GM12872 (cell line): Measurements from ENCODE around the gene GORAB.

ENCODE experiments used
- TF ChIP-seq, protein P1 (sequence below): IDR thresholded peaks from 3 replicates; pipeline ENCODE4 v1.5.1; 2011; ENCODE audit warnings: low read depth, mild to moderate bottlenecking, low read length, moderate library complexity; ENCODE audit not compliant: insufficient read depth

Gene GORAB

DNA sequence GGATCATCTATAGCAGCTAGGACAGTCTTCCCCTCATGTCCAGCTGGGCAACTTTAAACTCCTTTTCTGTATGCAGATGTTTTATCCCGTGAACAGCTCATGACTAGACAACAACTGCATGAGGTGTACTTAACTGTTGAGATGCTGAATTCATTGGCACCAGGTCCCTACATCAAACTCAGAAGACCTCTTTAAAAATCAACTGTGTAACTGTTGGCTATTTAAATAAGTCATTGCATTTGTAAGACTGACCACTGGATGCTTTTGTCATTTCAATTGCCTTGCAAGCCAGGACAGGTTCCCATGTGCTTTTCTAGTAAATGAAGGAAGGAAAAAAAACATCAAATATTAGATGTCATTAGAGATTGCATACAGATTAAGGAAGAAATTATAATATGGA lies 28.3 kb upstream of the GORAB start:
- TF ChIP-seq, protein P1, sequence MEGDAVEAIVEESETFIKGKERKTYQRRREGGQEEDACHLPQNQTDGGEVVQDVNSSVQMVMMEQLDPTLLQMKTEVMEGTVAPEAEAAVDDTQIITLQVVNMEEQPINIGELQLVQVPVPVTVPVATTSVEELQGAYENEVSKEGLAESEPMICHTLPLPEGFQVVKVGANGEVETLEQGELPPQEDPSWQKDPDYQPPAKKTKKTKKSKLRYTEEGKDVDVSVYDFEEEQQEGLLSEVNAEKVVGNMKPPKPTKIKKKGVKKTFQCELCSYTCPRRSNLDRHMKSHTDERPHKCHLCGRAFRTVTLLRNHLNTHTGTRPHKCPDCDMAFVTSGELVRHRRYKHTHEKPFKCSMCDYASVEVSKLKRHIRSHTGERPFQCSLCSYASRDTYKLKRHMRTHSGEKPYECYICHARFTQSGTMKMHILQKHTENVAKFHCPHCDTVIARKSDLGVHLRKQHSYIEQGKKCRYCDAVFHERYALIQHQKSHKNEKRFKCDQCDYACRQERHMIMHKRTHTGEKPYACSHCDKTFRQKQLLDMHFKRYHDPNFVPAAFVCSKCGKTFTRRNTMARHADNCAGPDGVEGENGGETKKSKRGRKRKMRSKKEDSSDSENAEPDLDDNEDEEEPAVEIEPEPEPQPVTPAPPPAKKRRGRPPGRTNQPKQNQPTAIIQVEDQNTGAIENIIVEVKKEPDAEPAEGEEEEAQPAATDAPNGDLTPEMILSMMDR, result no peak

DNA sequence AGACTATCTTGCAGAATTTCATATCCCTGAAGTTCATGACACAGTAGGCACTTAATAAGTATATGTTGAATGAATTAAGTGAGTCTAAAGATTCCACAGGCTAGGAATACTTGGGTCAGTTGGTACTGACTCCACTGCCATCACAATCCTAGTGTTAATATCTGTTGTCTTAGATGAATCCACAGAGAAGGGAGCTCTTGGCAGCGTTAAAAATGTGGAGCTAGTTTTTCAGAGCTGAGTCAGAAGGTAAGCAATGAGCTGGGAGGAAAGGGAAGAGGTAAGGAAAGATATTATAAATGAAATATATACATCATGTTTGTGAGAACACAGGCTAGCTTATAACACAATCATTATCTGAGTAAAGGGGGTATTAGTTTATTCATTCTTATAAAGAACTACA lies 21.8 kb upstream of the GORAB start:
- TF ChIP-seq, protein P1, result no peak

DNA sequence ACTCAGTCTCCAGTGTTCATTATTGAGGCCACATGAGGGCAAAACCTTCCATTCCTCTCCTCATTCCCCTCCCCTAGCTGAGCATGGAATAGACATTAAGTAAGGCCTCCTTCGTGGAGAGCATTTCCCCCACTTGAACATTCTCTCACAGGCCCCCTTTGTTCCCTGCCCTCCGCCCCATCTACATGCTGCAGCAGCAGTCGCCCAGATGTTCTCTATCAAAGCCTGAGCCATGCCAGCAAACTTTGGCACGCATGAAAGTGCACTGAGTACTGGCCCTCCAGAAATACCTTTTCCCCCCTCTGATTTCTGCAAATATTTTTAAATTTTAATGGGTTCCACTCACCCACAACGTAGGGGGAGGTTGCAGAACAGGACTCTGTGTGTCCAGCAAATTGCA lies 20.9 kb upstream of the GORAB start:
- TF ChIP-seq, protein P1, result no peak

DNA sequence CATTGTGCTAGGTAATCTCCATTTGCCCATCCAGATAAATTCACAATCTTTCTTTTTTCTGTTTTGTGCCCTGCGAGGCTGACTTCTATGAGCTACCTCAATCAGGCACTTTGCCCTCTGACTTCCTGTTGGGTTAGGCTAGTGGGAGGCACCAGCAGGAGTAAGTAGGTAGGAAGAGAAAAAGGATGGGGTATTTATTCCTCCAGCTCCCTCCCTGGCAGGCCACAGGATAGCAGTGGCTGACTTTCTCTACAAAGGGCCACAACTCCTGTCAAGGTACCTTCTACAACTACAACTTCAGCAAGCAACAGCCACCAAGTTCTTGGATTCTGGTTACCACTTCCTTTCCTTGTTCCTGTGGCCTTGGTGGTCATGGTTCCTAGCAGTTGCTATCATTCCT lies 18.8 kb upstream of the GORAB start:
- TF ChIP-seq, protein P1, result no peak

DNA sequence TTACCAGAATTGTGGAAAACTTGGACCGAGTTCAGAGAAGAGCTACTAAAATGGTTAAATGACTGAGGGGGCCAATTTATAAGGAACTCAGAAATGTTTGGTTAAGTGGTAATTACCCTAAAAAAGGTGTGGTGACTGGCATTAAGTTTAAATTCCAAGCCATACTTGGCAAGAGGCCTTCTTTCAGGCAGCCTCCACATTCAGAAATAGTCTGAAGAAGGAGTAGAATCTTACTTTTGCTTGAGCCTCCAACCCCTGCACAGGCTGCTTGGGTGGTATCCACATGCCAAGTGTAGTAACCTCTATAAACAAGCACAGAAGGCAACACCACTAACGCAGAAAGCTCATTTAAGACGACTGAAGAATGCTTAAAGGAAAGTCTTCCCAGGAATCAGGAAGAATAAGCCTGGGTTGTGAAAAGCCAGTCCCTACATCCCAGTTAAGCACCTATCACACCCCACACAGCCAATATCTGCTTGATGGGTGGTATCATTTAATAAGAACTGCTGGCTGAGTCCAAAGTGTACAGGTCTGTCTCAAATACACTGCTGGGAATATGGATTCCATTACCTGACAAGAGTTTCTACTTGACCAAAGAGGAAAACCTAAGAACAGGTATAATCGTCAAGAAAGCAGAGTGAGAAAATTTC lies 13.7 kb upstream of the GORAB start:
- TF ChIP-seq, protein P1, result no peak

DNA sequence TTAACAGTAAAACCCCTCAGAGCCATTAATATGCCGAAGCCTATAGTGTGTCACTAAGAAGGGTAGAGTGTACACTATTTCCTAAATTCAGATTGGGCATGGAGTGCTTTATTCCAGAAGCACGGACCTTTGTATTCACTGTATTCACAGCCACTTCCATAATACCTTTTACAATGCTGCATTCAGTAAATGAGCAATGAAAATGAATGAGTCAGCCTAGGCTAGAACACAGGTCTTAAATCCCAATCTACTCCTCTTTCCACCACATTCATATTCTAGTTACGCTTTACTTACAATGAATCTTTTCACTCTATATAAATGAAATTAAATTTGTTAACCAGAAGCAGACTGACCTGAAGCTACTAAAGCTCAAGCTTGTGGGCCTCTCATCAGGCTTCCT lies 13.0 kb upstream of the GORAB start:
- TF ChIP-seq, protein P1, result no peak

DNA sequence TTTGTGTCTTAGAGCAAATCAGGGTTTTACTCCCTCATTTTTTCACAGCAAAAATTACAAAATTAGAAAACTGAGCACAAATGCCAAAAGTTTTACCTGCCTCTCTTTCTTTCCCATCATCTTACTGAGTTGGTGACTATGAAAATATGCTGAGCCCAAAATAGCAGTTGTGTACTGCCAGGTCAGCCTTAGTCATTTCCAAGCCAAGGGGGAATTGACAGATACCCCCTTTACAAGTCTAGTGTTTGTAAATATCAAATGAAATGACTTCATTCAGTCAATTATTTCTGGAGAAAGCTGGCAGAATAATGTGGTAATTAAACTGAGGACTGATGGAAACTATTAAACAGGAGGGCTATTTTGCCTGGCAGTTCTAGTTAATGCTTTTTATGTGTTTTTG lies 11.4 kb upstream of the GORAB start:
- TF ChIP-seq, protein P1, result no peak
